IPS DF 6.9 (cell line): ENCODE data around the gene GAST.

Experiments used
- DNase-seq: peaks from one replicate; pipeline ENCODE4 v3.0.0-alpha.2; 2013; ENCODE audit warnings: low read depth, low spot score
- H3K27ac ChIP-seq: one replicate; pipeline ENCODE4 v1.5.1; 2013; ENCODE audit warnings: low read length, control low read depth
- H3K27me3 ChIP-seq: 2 replicates; pipeline ENCODE4 v1.6.1; 2013; ENCODE audit warnings: mild to moderate bottlenecking, low read length; ENCODE audit not compliant: control insufficient read depth, insufficient read depth
- H3K36me3 ChIP-seq: 2 replicates; pipeline ENCODE4 v1.6.1; 2013; ENCODE audit warnings: low read length; ENCODE audit not compliant: control insufficient read depth, insufficient read depth
- H3K4me1 ChIP-seq: 2 replicates; pipeline ENCODE4 v1.6.1; 2013; ENCODE audit warnings: low read length; ENCODE audit not compliant: control insufficient read depth, insufficient read depth
- H3K4me3 ChIP-seq: 2 replicates; pipeline ENCODE4 v1.5.1; 2013; ENCODE audit warnings: mild to moderate bottlenecking, low read length
- H3K9me3 ChIP-seq: 2 replicates; pipeline ENCODE4 v1.6.1; 2013; ENCODE audit warnings: low read length, inconsistent platforms; ENCODE audit not compliant: control insufficient read depth, insufficient read depth
- WGBS: extraction: QIAGEN DNeasy Blood & Tissue Kit; methylation state at CpG from one replicate; pipeline ENCODE4 v1.1.7; 2013; ENCODE audit warnings: mixed read lengths, missing lambda C conversion rate; ENCODE audit not compliant: insufficient read length, insufficient coverage; 5-methylcytosine and 5-hydroxymethylcytosine counted together

Gene GAST

GRCh38 chr17:41717408-41718286, 5.5 kb downstream of the GAST start:
- no peaks in the 10 kb centered on the region for H3K36me3 ChIP-seq
- no CpG with 5 or more reads among the region's 15 CpGs for WGBS
- H3K4me3 ChIP-seq, result no peak overlapping the region
- no peak overlapping the region for H3K27ac ChIP-seq
- peaks cover under 1% of the 10 kb centered on the region; the same call in 1 of the 2 replicates for H3K27me3 ChIP-seq
- H3K9me3 ChIP-seq, result no peaks in the 10 kb centered on the region
- H3K4me1 ChIP-seq, result no peaks in the 10 kb centered on the region
- DNase-seq, result no peak

- no peaks in the 10 kb centered on the region for H3K36me3 ChIP-seq
- H3K4me1 ChIP-seq, result no peaks in the 10 kb centered on the region
- no peaks in the 10 kb centered on the region for H3K27me3 ChIP-seq
- no CpG with 5 or more reads among the region's 5 CpGs for WGBS
- no peaks in the 10 kb centered on the region for H3K9me3 ChIP-seq
- DNase-seq, result no peak
- no peak overlapping the region for H3K4me3 ChIP-seq
- H3K27ac ChIP-seq, result no peak overlapping the region
Observed at GRCh38 chr17:41718287-41718645, 6.1 kb downstream of the GAST start.

- no peak for DNase-seq
- H3K36me3 ChIP-seq, result no peaks in the 10 kb centered on the region
- no CpG with 5 or more reads among the region's 7 CpGs for WGBS
- no peaks in the 10 kb centered on the region for H3K9me3 ChIP-seq
- H3K27ac ChIP-seq, result no peak overlapping the region
- no peak overlapping the region for H3K4me3 ChIP-seq
- no peaks in the 10 kb centered on the region for H3K27me3 ChIP-seq
- H3K4me1 ChIP-seq, result 0 out of 2 replicates have a peak, but pooled peaks cover 2% of the 10 kb centered on the region
Observed at GRCh38 chr17:41722231-41722630, 10.1 kb downstream of the GAST start.

GRCh38 chr17:41723801-41724475, 11.8 kb downstream of the GAST start:
- no CpG with 5 or more reads among the region's 12 CpGs for WGBS
- no peak for DNase-seq
- Histone ChIP-seq H3K4me1 (0 out of 2 replicates have a peak, but pooled peaks cover 2% of the 10 kb centered on the region), H3K4me3 (no peak overlapping the region), H3K36me3 (no peaks in the 10 kb centered on the region), H3K27ac (no peak overlapping the region), H3K27me3 (no peaks in the 10 kb centered on the region), H3K9me3 (no peaks in the 10 kb centered on the region)

- H3K36me3 ChIP-seq, result no peaks in the 10 kb centered on the region
- no peak for DNase-seq
- no peak overlapping the region for H3K27ac ChIP-seq
- WGBS, result no CpG with 5 or more reads among the region's 17 CpGs
- no peak overlapping the region for H3K4me3 ChIP-seq
- H3K9me3 ChIP-seq, result no peaks in the 10 kb centered on the region
- H3K27me3 ChIP-seq, result no peaks in the 10 kb centered on the region
- 0 out of 2 replicates have a peak, but pooled peaks cover 2% of the 10 kb centered on the region for H3K4me1 ChIP-seq
Observed at GRCh38 chr17:41724476-41725050, 12.4 kb downstream of the GAST start.

- Histone ChIP-seq H3K36me3 (no peaks in the 10 kb centered on the region), H3K27me3 (no peaks in the 10 kb centered on the region), H3K27ac (no peak overlapping the region), H3K9me3 (no peaks in the 10 kb centered on the region), H3K4me1 (0 out of 2 replicates have a peak, but pooled peaks cover 2% of the 10 kb centered on the region), H3K4me3 (no peak overlapping the region)
- no peak for DNase-seq
- no CpG with 5 or more reads among the region's 5 CpGs for WGBS
Observed at GRCh38 chr17:41725134-41725533, 13.0 kb downstream of the GAST start.

- Histone ChIP-seq H3K4me1 (0 out of 2 replicates have a peak, but pooled peaks cover 2% of the 10 kb centered on the region), H3K36me3 (no peaks in the 10 kb centered on the region), H3K27ac (no peak overlapping the region), H3K9me3 (no peaks in the 10 kb centered on the region), H3K4me3 (no peak overlapping the region), H3K27me3 (peaks cover 7% of the 10 kb centered on the region; the same call in 1 of the 2 replicates)
- no CpG with 5 or more reads among the region's 12 CpGs for WGBS
- DNase-seq, result no peak
Observed at GRCh38 chr17:41728056-41728455, 15.9 kb downstream of the GAST start.

- Histone ChIP-seq H3K36me3 (no peaks in the 10 kb centered on the region), H3K4me3 (no peak overlapping the region), H3K9me3 (no peaks in the 10 kb centered on the region), H3K27ac (no peak overlapping the region), H3K27me3 (peaks cover 14% of the 10 kb centered on the region), H3K4me1 (0 out of 2 replicates have a peak, but pooled peaks cover 2% of the 10 kb centered on the region)
- DNase-seq, result no peak
- WGBS, result no CpG with 5 or more reads among the region's 4 CpGs
Observed at GRCh38 chr17:41730479-41730878, 18.3 kb downstream of the GAST start.

GRCh38 chr17:41731836-41732235, 19.7 kb downstream of the GAST start:
- WGBS, result no CpG with 5 or more reads among the region's 3 CpGs
- no peak for DNase-seq
- Histone ChIP-seq H3K27ac (no peak overlapping the region), H3K36me3 (no peaks in the 10 kb centered on the region), H3K9me3 (no peaks in the 10 kb centered on the region), H3K4me1 (0 out of 2 replicates have a peak, but pooled peaks cover 2% of the 10 kb centered on the region), H3K4me3 (no peak overlapping the region), H3K27me3 (peaks cover 19% of the 10 kb centered on the region)

- no CpG with 5 or more reads among the region's 40 CpGs for WGBS
- Histone ChIP-seq H3K27me3 (peaks cover 19% of the 10 kb centered on the region), H3K9me3 (no peaks in the 10 kb centered on the region), H3K4me3 (peak overlapping the region; percentile 41; the same call in 1 of the 2 replicates), H3K4me1 (peaks cover 5% of the 10 kb centered on the region), H3K27ac (no peak overlapping the region), H3K36me3 (no peaks in the 10 kb centered on the region)
- no peak for DNase-seq
Observed at GRCh38 chr17:41733348-41734138, 21.4 kb downstream of the GAST start.
